Astrocyte (in vitro differentiated cells and primary cell): Measurements from ENCODE around the gene NLN.
"Not testable (repeated sequence)": the region's sequence is repeated elsewhere in the genome, so short reads cannot be mapped to it uniquely, and the experiment has no call there.

Source experiments
- CTCF ChIP-seq: IDR thresholded peaks from 2 replicates; pipeline ENCODE4 v1.5.1; 2011; ENCODE audit warnings: low read depth, mild to moderate bottlenecking, inconsistent platforms, low read length, moderate library complexity; ENCODE audit not compliant: insufficient read depth
- EZH2 ChIP-seq: IDR thresholded peaks from 2 replicates; pipeline ENCODE4 v1.6.1; 2012; ENCODE audit warnings: mild to moderate bottlenecking, low read length, inconsistent platforms; ENCODE audit not compliant: insufficient read depth

DNA sequence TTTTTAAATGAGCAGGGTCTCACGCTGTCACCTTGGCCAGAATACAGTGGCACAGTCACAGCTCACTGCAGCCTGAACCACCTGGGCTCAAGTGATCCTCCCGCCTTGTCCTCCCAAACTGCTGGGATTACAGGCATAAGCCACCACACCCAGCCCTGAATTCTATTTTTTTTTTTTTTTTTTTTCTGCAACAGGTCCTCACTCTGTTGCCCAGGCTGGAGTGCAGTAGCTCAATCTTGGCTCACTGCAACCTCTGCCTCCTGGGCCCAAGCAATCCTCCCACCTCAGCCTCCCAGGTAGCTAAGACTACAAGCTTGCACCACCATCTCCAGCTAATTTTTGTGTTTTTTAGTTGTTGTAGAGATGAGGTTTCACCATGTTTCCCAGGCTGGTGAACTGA is 51.0 kb downstream of the NLN start:
- not testable (repeated sequence) for TF ChIP-seq CTCF, EZH2
